HCT116 (cell line): ENCODE data around the gene SCGB2B2. TPM values are rescaled to one million over a fixed set of nuclear protein-coding genes. Genes with fewer than 3 reads are reported as not detected.

Experiments
- ATAC-seq: fragments of 200-7000 bp; cut with Tn5 transposase; 2 replicates; pipeline ENCODE4 v1.9.1; 2020; ENCODE audit warnings: mild to moderate bottlenecking, moderate library complexity
- BruUV-seq: library from RNA; stranded (reverse); fragments of 400-500 nt; replicated peaks from 2 replicates; lab custom pipeline; 2021; lab: Mats Ljungman, UMichigan
- CTCF ChIA-PET: fragments of 300-600 bp; sonication (Branson Sonifier 250); formaldehyde crosslinking; loops from one replicate; lab custom pipeline; 2021; ENCODE audit warnings: antibody characterized with exemption; lab: Charles Lee
- POLR2A ChIA-PET: fragments of 300-600, 350-600 bp; sonication (Branson Sonifier 250); formaldehyde crosslinking; loops from one replicate; lab custom pipeline; 2021; ENCODE audit warnings: antibody characterized with exemption; lab: Charles Lee
- RAD21 ChIA-PET, 2 experiments: fragments of 300-600 bp; sonication (Branson Sonifier 250); formaldehyde crosslinking; loops; one replicate each; lab custom pipeline; 2023; ENCODE audit warnings: low total read pairs in 2 of 2; ENCODE audit not compliant: uncharacterized antibody in 2 of 2, unreplicated experiment in 2 of 2, low non-redundant PET in 1 of 2; lab: Charles Lee
- DNase-seq: peaks from one replicate; pipeline ENCODE4 v3.0.0-alpha.2; 2010; ENCODE audit warnings: low read depth, low spot score
- H2AFZ ChIP-seq: fragments of 200-600 bp; shearing (Covaris generic), sonication (generic); 2 replicates; pipeline ENCODE4 v1.6.1; 2017; ENCODE audit warnings: low read depth, mixed run types, mixed read lengths, antibody characterized with exemption, low read length; ENCODE audit not compliant: poor library complexity, severe bottlenecking
- H3K27ac ChIP-seq: 2 replicates; pipeline ENCODE4 v1.5.1; 2012; ENCODE audit warnings: low read depth, low read length
- H3K27me3 ChIP-seq: fragments of 200-600 bp; sonication (generic); 2 replicates; pipeline ENCODE4 v1.6.1; 2016; ENCODE audit warnings: mixed run types, low read length, mixed read lengths; ENCODE audit not compliant: insufficient read depth
- H3K36me3 ChIP-seq, 2 experiments: fragments of 200-500 bp in 1 of 2; fragments of 200-600 bp in 1 of 2; sonication (Bioruptor generic) in 1 of 2; sonication (generic) in 1 of 2; 2 replicates each; pipeline versions ENCODE4 v1.5.1 to v1.6.1; 2014 to 2016; ENCODE audit warnings: low read length in 2 of 2, inconsistent platforms in 1 of 2, mixed read lengths in 1 of 2, mixed run types in 1 of 2; ENCODE audit not compliant: insufficient read depth in 2 of 2, control insufficient read depth in 1 of 2
- H3K4me1 ChIP-seq, 2 experiments: fragments of 200-600 bp in 1 of 2; sonication (generic) in 1 of 2; 2 replicates each; pipeline versions ENCODE4 v1.5.1 to v1.6.1; 2012 to 2017; ENCODE audit warnings: low read length in 2 of 2, inconsistent platforms in 1 of 2, mild to moderate bottlenecking in 1 of 2, mixed read lengths in 1 of 2, mixed run types in 1 of 2, moderate library complexity in 1 of 2; ENCODE audit not compliant: insufficient read depth in 2 of 2, control insufficient read depth in 1 of 2
- H3K4me2 ChIP-seq: fragments of 200-600 bp; sonication (generic); 2 replicates; pipeline ENCODE4 v1.6.1; 2017; ENCODE audit warnings: mixed run types, low read length, mixed read lengths
- H3K4me3 ChIP-seq, 2 experiments: fragments of 200-600 bp in 1 of 2; sonication (generic) in 1 of 2; replicated peaks in 1 of 2; 2 replicates each; pipeline ENCODE4 v1.5.1; 2011 to 2016; ENCODE audit warnings: low read length in 2 of 2, control low read depth in 1 of 2, low read depth in 1 of 2, mild to moderate bottlenecking in 1 of 2, mixed read lengths in 1 of 2, mixed run types in 1 of 2
- H3K79me2 ChIP-seq: fragments of 200-600 bp; sonication (generic); 2 replicates; pipeline ENCODE4 v1.6.1; 2017; ENCODE audit warnings: mild to moderate bottlenecking, mixed run types, low read length, moderate library complexity, mixed read lengths; ENCODE audit not compliant: insufficient read depth
- H3K9ac ChIP-seq: fragments of 200-600 bp; sonication (generic); 2 replicates; pipeline ENCODE4 v1.6.1; 2016; ENCODE audit warnings: low read length, mixed read lengths
- H3K9me2 ChIP-seq: fragments of 200-600 bp; sonication (generic), shearing (Covaris generic); 2 replicates; pipeline ENCODE4 v1.6.1; 2017; ENCODE audit warnings: mixed run types, mild to moderate bottlenecking, moderate library complexity; ENCODE audit not compliant: insufficient read depth
- H3K9me3 ChIP-seq, 2 experiments: fragments of 200-500 bp in 1 of 2; fragments of 200-600 bp in 1 of 2; sonication (Bioruptor generic) in 1 of 2; sonication (generic) in 1 of 2; 2 replicates each; pipeline ENCODE4 v1.6.1; 2014 to 2017; ENCODE audit warnings: low read length in 2 of 2, mixed read lengths in 2 of 2, inconsistent platforms in 1 of 2, low read depth in 1 of 2, mild to moderate bottlenecking in 1 of 2, mixed run types in 1 of 2, moderate library complexity in 1 of 2; ENCODE audit not compliant: control insufficient read depth in 1 of 2, insufficient read depth in 1 of 2
- H4K20me1 ChIP-seq: fragments of 200-600 bp; sonication (generic), shearing (Covaris generic); 2 replicates; pipeline ENCODE4 v1.6.1; 2017; ENCODE audit warnings: mixed run types, mild to moderate bottlenecking, moderate library complexity; ENCODE audit not compliant: insufficient read depth
- CBX3 ChIP-seq: IDR thresholded peaks from 2 replicates; pipeline ENCODE4 v1.6.1; 2012; ENCODE audit warnings: low read depth
- CTCF ChIP-seq, 3 experiments: fragments of 200-600 bp in 1 of 3; sonication (generic) in 1 of 3; IDR thresholded peaks in 2 of 3; conservative IDR thresholded peaks in 1 of 3; 2 replicates each; pipeline ENCODE4 v1.5.1; 2012 to 2017; ENCODE audit warnings: low read depth in 2 of 3, low read length in 2 of 3, antibody characterized with exemption in 1 of 3, borderline replicate concordance in 1 of 3, control low read depth in 1 of 3, mild to moderate bottlenecking in 1 of 3, mixed read lengths in 1 of 3, mixed run types in 1 of 3, moderate library complexity in 1 of 3; ENCODE audit not compliant: insufficient read depth in 1 of 3
- EGR1 ChIP-seq: IDR thresholded peaks from 2 replicates; pipeline ENCODE4 v1.6.1; 2012; ENCODE audit warnings: low read depth
- ELF1 ChIP-seq: IDR thresholded peaks from 2 replicates; pipeline ENCODE4 v1.6.1; 2012; ENCODE audit warnings: low read depth, borderline replicate concordance
- EZH2phosphoT487 ChIP-seq: fragments of 200-600 bp; IDR thresholded peaks from 2 replicates; pipeline ENCODE4 v1.6.1; 2018; ENCODE audit warnings: antibody characterized with exemption, borderline replicate concordance
- FOSL1 ChIP-seq: IDR thresholded peaks from 2 replicates; pipeline ENCODE4 v1.6.1; 2012; ENCODE audit warnings: low read depth
- JUND ChIP-seq: IDR thresholded peaks from 2 replicates; pipeline ENCODE4 v1.6.1; 2012
- MAX ChIP-seq: IDR thresholded peaks from 2 replicates; pipeline ENCODE4 v1.6.1; 2012
- POLR2A ChIP-seq: IDR thresholded peaks from 2 replicates; pipeline ENCODE4 v1.7.0; 2011; ENCODE audit warnings: borderline replicate concordance; ENCODE audit not compliant: insufficient read depth, insufficient read length; ENCODE audit errors: extremely low read depth
- POLR2AphosphoS5 ChIP-seq: IDR thresholded peaks from 2 replicates; pipeline ENCODE4 v1.6.1; 2011; ENCODE audit warnings: mild to moderate bottlenecking, low read depth, low read length, moderate library complexity
- SIN3A ChIP-seq: IDR thresholded peaks from 2 replicates; pipeline ENCODE4 v1.6.1; 2012; ENCODE audit warnings: low read depth
- SP1 ChIP-seq: IDR thresholded peaks from 2 replicates; pipeline ENCODE4 v1.6.1; 2012; ENCODE audit warnings: low read depth
- TCF7L2 ChIP-seq: IDR thresholded peaks from 2 replicates; pipeline ENCODE4 v1.7.0; 2011; ENCODE audit warnings: borderline replicate concordance, inconsistent platforms; ENCODE audit not compliant: insufficient read depth, insufficient read length; ENCODE audit errors: extremely low read depth
- YY1 ChIP-seq: IDR thresholded peaks from 2 replicates; pipeline ENCODE4 v1.6.1; 2011; ENCODE audit warnings: low read length, low read depth, moderate library complexity, mild to moderate bottlenecking; ENCODE audit not compliant: insufficient replicate concordance; ENCODE audit errors: extremely low read depth
- ZFX ChIP-seq: fragments of 450-650 bp; IDR thresholded peaks from 2 replicates; pipeline ENCODE4 v1.6.1; 2017
- ZNF274 ChIP-seq: fragments of 200-500 bp; sonication (Bioruptor generic); IDR thresholded peaks from 2 replicates; pipeline ENCODE4 v1.6.1; 2014; ENCODE audit warnings: mild to moderate bottlenecking, low read depth, low read length, inconsistent platforms
- intact Hi-C: fragments of 100-400 bp; cut with micrococcal nuclease; formaldehyde crosslinking; loops from 2 replicates; pipeline ENCODE4 v1.10.0; 2022
- total RNA-seq: library from RNA; stranded (reverse); gene quantifications from one replicate; pipeline ENCODE4 v1.2.1, GENCODE V29; 2021; ENCODE audit not compliant: unreplicated experiment
- TF ChIP-seq, protein P1 (sequence below): IDR thresholded peaks from 2 replicates; pipeline ENCODE4 v1.6.1; 2012
- TF ChIP-seq, protein P2 (sequence below): IDR thresholded peaks from 2 replicates; pipeline ENCODE4 v1.6.1; 2011; ENCODE audit warnings: mild to moderate bottlenecking, low read length, moderate library complexity; ENCODE audit not compliant: insufficient replicate concordance; ENCODE audit errors: extremely low read depth

SCGB2B2 gene
- total RNA-seq, 1 experiment from 2014 or later, result 0.27 TPM

DNA sequence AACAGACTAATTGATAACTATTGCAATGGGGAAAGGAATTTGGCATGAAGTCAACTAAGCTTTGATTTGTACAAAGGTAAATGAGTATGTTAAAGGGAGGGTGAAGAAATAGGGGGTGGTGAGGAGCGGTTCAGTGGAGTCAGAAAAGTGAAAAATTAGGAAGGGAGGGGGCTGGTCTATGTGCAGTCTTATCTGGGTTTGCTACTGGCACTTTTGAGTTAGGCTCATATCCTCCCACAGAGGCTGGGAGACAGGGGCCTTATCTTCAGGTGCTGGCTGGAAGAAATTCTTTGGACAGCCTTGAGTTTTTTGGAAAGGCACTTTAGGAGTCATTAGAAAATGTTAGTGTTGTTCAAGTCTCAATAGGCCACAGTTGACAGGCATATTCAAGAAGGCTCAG is 11.6 kb upstream of the SCGB2B2 start:
- ChIA-PET CTCF (no interaction called here), POLR2A (interaction anchor here (3.2 kb wide), 1 partner anchor 11 kb away, joined by 9 read pairs; the partner anchor contains the start of genes SCGB2B2 and ZNF302), RAD21 (no interaction called here)
- intact Hi-C loops, result no loop called here
- Histone ChIP-seq H2AFZ (no peak overlapping the region), H3K9me2 (no peaks in the 10 kb centered on the region), H3K4me1 (peaks cover 0 to 4% of the 10 kb centered on the region in 2 experiments; a peak in 2 of 4 replicates), H4K20me1 (no peaks in the 10 kb centered on the region), H3K4me3 (no peak overlapping the region), H3K27me3 (no peaks in the 10 kb centered on the region), H3K4me2 (no peak overlapping the region), H3K9me3 (peaks cover 4 to 7% of the 10 kb centered on the region in 2 experiments; a peak in 2 of 4 replicates), H3K27ac (no peak overlapping the region), H3K36me3 (peaks cover 5 to 14% of the 10 kb centered on the region in 2 experiments; a peak in 3 of 4 replicates), H3K9ac (no peak overlapping the region), H3K79me2 (no peaks in the 10 kb centered on the region)
- DNase-seq (no peak), ATAC-seq (no peak)
- no peak for TF ChIP-seq POLR2A
- TF ChIP-seq YY1, result no peak
- no peak for TF ChIP-seq POLR2AphosphoS5
- TF ChIP-seq CBX3, result no peak
- TF ChIP-seq, protein P1, sequence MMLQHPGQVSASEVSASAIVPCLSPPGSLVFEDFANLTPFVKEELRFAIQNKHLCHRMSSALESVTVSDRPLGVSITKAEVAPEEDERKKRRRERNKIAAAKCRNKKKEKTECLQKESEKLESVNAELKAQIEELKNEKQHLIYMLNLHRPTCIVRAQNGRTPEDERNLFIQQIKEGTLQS, result no peak
- TF ChIP-seq, protein P2, sequence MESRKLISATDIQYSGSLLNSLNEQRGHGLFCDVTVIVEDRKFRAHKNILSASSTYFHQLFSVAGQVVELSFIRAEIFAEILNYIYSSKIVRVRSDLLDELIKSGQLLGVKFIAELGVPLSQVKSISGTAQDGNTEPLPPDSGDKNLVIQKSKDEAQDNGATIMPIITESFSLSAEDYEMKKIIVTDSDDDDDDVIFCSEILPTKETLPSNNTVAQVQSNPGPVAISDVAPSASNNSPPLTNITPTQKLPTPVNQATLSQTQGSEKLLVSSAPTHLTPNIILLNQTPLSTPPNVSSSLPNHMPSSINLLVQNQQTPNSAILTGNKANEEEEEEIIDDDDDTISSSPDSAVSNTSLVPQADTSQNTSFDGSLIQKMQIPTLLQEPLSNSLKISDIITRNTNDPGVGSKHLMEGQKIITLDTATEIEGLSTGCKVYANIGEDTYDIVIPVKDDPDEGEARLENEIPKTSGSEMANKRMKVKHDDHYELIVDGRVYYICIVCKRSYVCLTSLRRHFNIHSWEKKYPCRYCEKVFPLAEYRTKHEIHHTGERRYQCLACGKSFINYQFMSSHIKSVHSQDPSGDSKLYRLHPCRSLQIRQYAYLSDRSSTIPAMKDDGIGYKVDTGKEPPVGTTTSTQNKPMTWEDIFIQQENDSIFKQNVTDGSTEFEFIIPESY, result no peak
- no peak for TF ChIP-seq ZNF274
- TF ChIP-seq SP1, result no peak
- TF ChIP-seq FOSL1, result no peak
- TF ChIP-seq ZFX, result no peak
- no peak for TF ChIP-seq CTCF (IDR thresholded peaks at IDR 0.05 in 2 of 3, conservative IDR thresholded peaks at IDR 0.05 in 1 of 3; ENCODE audit: borderline replicate concordance in 1 of 3, insufficient read depth in 1 of 3, low read depth in 2 of 3, low read length in 2 of 3)
- no peak for TF ChIP-seq EGR1
- no peak for TF ChIP-seq EZH2phosphoT487
- TF ChIP-seq TCF7L2, result no peak
- no peak for TF ChIP-seq MAX
- TF ChIP-seq JUND, result no peak
- TF ChIP-seq ELF1, result no peak
- no peak for TF ChIP-seq SIN3A
- BruUV-seq, result no TSS peak
